ENCODE results near the gene KCNJ16. TPM values are rescaled to one million over a fixed set of nuclear protein-coding genes. Genes with fewer than 3 reads are reported as not detected.

Gene KCNJ16
- total RNA-seq, 2 experiments from 2014 or later: not detected

GRCh38 chr17:70081885-70082284 lies 6.9 kb downstream of the KCNJ16 start:
- H3K36me3 ChIP-seq (ENCODE audit: insufficient read depth, low read length): no peaks in the 10 kb centered on the region
- Mint-ChIP-seq H3K36me3 (ENCODE audit: low read depth) (no peaks in the 10 kb centered on the region), H3K4me3 (no peak overlapping the region), H3K4me1 (ENCODE audit: low read depth) (no peaks in the 10 kb centered on the region), H3K27ac (no peak overlapping the region), H3K27me3 (no peaks in the 10 kb centered on the region), H3K9me3 (no peaks in the 10 kb centered on the region)
- H3K9me3 ChIP-seq (ENCODE audit: control insufficient read depth in 1 of 2, insufficient read depth in 1 of 2, low read length in 2 of 2): no peaks in the 10 kb centered on the region
- intact Hi-C loops (cut with DNase I, micrococcal nuclease): no loop called here
- ATAC-seq (ENCODE audit: poor library complexity): no peak
- no peak for DNase-seq
- POLR2A ChIA-PET: no interaction called here
- TF ChIP-seq, protein P1, sequence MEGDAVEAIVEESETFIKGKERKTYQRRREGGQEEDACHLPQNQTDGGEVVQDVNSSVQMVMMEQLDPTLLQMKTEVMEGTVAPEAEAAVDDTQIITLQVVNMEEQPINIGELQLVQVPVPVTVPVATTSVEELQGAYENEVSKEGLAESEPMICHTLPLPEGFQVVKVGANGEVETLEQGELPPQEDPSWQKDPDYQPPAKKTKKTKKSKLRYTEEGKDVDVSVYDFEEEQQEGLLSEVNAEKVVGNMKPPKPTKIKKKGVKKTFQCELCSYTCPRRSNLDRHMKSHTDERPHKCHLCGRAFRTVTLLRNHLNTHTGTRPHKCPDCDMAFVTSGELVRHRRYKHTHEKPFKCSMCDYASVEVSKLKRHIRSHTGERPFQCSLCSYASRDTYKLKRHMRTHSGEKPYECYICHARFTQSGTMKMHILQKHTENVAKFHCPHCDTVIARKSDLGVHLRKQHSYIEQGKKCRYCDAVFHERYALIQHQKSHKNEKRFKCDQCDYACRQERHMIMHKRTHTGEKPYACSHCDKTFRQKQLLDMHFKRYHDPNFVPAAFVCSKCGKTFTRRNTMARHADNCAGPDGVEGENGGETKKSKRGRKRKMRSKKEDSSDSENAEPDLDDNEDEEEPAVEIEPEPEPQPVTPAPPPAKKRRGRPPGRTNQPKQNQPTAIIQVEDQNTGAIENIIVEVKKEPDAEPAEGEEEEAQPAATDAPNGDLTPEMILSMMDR (IDR thresholded peaks at IDR 0.05): no peak
- no peak overlapping the region for H3K27ac ChIP-seq (ENCODE audit: low read depth in 1 of 2, low read length in 2 of 2)
- H3K27me3 ChIP-seq (ENCODE audit: control insufficient read depth in 1 of 2, insufficient read depth in 2 of 2, low read length in 2 of 2): no peaks in the 10 kb centered on the region
- CTCF ChIA-PET: no interaction called here
- H3K4me1 ChIP-seq (ENCODE audit: insufficient read depth, low read length): no peaks in the 10 kb centered on the region
- H3K4me3 ChIP-seq (ENCODE audit: low read length): no peak overlapping the region

- Histone ChIP-seq H3K4me3 (ENCODE audit: low read length) (no peak overlapping the region), H3K4me1 (ENCODE audit: insufficient read depth, low read length) (no peaks in the 10 kb centered on the region), H3K27me3 (ENCODE audit: control insufficient read depth in 1 of 2, insufficient read depth in 2 of 2, low read length in 2 of 2) (no peaks in the 10 kb centered on the region), H3K36me3 (ENCODE audit: insufficient read depth, low read length) (no peaks in the 10 kb centered on the region), H3K27ac (ENCODE audit: low read depth in 1 of 2, low read length in 2 of 2) (no peak overlapping the region), H3K9me3 (ENCODE audit: control insufficient read depth in 1 of 2, insufficient read depth in 1 of 2, low read length in 2 of 2) (no peaks in the 10 kb centered on the region)
- no peak for DNase-seq
- CTCF ChIA-PET: no interaction called here
- H3K4me1 Mint-ChIP-seq (ENCODE audit: low read depth): no peaks in the 10 kb centered on the region
- TF ChIP-seq, protein P1 (IDR thresholded peaks at IDR 0.05): no peak
- no peaks in the 10 kb centered on the region for H3K9me3 Mint-ChIP-seq
- H3K4me3 Mint-ChIP-seq: no peak overlapping the region
- ATAC-seq (ENCODE audit: poor library complexity): no peak
- H3K27ac Mint-ChIP-seq: no peak overlapping the region
- H3K27me3 Mint-ChIP-seq: no peaks in the 10 kb centered on the region
- H3K36me3 Mint-ChIP-seq (ENCODE audit: low read depth): no peaks in the 10 kb centered on the region
- intact Hi-C loops (cut with DNase I, micrococcal nuclease): no loop called here
- POLR2A ChIA-PET: no interaction called here
Observed at GRCh38 chr17:70084476-70084875, 9.5 kb downstream of the KCNJ16 start.

DNA sequence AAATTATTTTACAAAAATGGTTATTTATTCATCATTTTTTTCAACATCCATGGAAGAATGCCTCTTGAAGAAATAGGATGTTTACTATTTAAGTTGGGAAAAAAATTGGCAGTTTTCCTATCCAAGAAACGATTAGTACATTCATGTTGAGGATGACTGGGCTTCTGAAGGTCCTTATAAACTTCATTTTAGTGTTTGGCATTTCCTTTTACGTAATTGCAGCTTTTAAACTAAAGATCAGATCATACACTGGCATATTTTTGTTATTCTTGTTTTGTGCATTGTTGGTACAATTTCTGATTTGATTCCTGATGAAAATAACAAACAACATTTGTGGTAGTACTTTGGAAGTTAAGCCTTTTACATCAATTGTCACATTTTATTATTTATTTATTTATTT lies 11.5 kb downstream of the KCNJ16 start:
- DNase-seq (no peak), ATAC-seq (ENCODE audit: poor library complexity) (no peak)
- CTCF ChIA-PET: no interaction called here
- TF ChIP-seq, protein P1 (IDR thresholded peaks at IDR 0.05): no peak
- Histone ChIP-seq H3K36me3 (ENCODE audit: insufficient read depth, low read length) (no peaks in the 10 kb centered on the region), H3K4me3 (ENCODE audit: low read length) (no peak overlapping the region), H3K4me1 (ENCODE audit: insufficient read depth, low read length) (no peaks in the 10 kb centered on the region), H3K9me3 (ENCODE audit: control insufficient read depth in 1 of 2, insufficient read depth in 1 of 2, low read length in 2 of 2) (no peaks in the 10 kb centered on the region), H3K27ac (ENCODE audit: low read depth in 1 of 2, low read length in 2 of 2) (no peak overlapping the region), H3K27me3 (ENCODE audit: control insufficient read depth in 1 of 2, insufficient read depth in 2 of 2, low read length in 2 of 2) (no peaks in the 10 kb centered on the region)
- intact Hi-C loops (cut with DNase I, micrococcal nuclease): no loop called here
- Mint-ChIP-seq H3K9me3 (no peaks in the 10 kb centered on the region), H3K4me1 (ENCODE audit: low read depth) (no peaks in the 10 kb centered on the region), H3K27me3 (no peaks in the 10 kb centered on the region), H3K27ac (no peak overlapping the region), H3K36me3 (ENCODE audit: low read depth) (no peaks in the 10 kb centered on the region), H3K4me3 (no peak overlapping the region)
- POLR2A ChIA-PET: no interaction called here

Data from CD4-positive, alpha-beta T cell (primary cell).